ENCODE data around the gene LRBA.

The LRBA gene

GRCh38 chr4:150255610-150256224, 759.4 kb downstream of the LRBA start:
- DNase-seq, result no peak

- no peak for DNase-seq
Observed at GRCh38 chr4:150253965-150254630, 761.0 kb downstream of the LRBA start.

- no peak for DNase-seq
Observed at GRCh38 chr4:150253416-150253815, 761.7 kb downstream of the LRBA start.

DNA sequence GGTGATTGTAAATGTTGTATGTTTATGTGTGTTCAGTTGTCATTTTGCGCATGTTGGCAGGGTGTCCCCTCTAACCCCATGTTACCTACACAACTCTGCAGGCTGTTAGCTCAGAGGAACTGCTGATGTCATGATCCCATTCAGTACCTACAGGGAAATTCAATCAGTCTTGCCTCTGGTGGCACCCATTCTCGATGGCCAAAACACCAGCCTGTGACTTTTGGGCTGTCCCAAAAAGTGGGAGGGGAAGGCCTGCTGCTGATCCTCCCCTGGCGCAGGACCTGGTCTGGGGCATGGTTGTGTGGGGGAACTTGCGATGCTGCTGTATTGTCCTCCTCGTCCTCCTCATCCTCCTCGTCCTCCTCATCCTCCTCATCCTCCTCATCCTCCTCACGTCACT, 762.3 kb downstream of the LRBA start:
- no peak for DNase-seq

DNA sequence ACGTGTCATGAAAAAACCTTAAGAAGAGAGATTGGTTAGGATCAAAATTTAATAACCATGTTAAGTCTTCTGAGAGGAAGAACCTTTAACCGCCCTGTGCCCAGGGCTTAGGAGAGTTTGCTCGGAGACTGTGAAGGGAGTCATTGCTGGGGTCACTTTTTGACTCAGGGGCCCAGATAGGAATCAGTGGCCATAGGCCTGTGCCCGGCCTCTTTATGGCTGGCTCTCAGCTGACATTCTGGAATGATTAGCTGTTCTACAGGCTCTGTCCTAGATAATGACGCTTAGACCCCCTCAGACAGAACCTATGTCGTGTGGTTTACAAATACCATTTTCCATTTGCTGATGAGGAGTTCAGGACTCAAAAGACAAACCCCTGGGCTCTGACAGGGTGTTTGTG, 762.8 kb downstream of the LRBA start:
- no peak for DNase-seq

GRCh38 chr4:150251752-150252190, 763.3 kb downstream of the LRBA start:
- DNase-seq, result no peak

GRCh38 chr4:150250998-150251651, 764.0 kb downstream of the LRBA start:
- no peak for DNase-seq

- DNase-seq, result no peak
Observed at GRCh38 chr4:150250293-150250997, 764.6 kb downstream of the LRBA start.

- DNase-seq, result no peak
Observed at GRCh38 chr4:150248181-150248580, 766.9 kb downstream of the LRBA start.

- DNase-seq, result no peak
Observed at GRCh38 chr4:150247184-150247583, 767.9 kb downstream of the LRBA start.

DNA sequence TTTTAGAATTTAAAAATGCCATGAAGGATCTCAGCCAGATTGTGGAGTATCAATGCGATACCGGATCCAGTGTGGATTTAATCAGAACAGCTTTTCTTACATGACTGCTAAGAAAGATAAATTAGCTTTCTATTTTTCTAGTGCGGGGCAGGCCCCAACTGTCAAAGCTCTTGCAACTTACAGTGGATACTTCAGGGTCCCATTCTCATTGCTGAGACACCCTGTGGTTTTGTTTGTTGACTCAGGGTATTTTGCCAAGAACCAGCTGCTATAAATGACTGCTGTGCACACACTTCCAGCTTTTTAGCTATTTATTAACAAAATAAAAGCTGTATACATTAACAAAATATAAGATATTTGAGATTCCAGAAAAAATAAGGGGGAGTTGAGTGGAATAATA, 770.5 kb downstream of the LRBA start:
- DNase-seq, result no peak

- DNase-seq, result no peak
Observed at GRCh38 chr4:150243932-150244331, 771.2 kb downstream of the LRBA start.

DNA sequence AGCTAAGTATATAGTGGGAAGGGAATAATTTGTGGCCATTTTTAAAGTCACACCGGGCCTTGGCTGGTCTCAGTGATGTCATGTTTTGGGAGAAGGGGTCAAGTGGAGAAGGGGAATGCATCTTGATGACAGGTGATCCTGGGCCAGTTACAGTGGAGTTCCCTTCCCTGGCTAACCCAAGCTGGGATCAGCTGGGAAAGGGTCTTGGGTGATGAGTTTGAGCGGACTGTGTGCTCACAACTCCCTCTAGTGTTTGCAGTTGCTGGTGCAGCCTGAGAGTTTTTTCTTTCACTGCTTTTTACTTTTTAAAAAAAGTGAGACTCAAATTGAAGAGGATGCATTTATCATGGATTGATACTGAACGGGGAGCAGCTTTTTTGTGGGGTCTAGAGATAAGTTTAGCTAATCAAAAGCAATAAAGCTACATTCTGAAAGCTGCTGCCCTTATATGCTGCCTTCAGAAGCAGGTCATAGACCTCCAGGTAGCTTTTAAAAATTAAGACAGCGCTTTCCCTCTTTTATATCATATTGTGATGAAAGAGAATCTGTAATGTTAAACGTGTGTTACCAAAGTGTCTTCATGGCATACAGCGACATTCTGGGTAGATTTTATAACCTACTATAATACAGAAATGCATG, 772.1 kb downstream of the LRBA start:
- DNase-seq, result no peak

DNA sequence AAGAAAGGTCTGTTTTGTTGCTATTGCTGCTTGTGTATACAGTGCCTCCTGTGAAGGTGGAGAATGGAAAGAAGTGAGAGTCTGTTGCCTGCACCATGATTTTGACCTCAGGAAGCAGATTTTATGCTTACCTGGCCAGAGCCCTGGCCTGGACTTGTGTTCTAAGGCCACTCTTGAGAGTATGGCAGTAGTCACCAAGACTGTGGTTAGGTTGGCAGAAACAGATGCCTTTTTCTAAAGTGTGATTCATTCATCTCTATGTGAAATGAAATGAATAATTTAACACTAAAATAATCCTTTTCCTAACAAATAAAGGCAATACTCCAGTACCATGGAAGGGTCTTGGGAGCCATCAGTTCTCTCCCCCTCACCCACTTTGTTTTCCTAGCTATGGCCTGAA, 775.1 kb downstream of the LRBA start:
- DNase-seq, result no peak

DNA sequence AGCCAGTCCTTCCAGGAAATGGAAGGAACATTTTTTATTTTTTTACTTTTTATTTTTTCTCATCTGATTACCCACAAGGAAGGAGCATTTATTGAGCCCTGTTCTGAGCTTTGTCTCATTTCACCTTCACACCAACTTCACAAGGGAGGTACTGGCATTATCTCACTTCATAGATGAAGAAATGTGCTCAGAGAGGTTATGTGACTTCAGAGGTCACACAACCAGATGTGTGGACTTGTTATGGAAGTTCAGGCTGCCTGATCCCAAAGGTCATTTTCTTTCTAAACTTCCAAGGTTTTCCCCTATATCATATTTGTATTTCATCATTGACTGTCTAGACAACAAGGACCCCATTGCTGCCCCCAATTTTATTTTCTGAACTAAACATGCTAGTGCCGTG, 776.5 kb downstream of the LRBA start:
- DNase-seq, result no peak

DNA sequence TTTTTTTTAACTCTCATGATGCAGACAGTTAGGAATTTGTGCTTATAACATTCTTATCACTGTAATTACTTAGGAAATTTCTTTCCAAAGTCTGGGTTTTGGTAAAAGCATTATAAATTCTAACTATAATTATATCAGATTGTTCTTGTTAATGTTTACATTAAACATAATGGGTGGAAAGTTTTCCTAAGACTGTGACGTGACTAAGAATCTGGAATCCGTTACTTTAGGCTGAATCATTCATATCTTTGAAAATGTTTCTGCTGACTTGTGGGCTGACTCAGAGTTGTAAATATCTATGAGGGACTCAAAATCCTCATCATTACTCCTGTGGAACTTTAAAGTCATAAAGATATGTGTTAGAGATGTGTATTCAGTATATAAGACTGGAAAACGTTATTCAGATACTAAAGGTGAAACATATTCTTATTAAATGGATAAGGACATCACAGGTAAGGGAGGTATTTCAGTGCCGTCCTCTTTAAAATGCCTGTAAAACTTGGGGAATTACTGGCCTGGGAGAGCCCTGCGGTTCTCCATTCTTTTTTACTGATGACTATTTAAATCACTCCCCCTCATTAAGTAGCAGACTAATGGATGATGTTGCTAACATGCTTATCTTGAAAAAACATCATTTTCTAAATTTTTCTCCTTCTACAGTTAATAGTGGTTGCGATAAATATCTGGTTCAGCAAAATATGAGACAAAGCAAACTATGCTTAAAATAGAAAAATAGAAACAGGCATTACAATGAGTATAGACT, 777.8 kb downstream of the LRBA start:
- no peak for DNase-seq

DNA sequence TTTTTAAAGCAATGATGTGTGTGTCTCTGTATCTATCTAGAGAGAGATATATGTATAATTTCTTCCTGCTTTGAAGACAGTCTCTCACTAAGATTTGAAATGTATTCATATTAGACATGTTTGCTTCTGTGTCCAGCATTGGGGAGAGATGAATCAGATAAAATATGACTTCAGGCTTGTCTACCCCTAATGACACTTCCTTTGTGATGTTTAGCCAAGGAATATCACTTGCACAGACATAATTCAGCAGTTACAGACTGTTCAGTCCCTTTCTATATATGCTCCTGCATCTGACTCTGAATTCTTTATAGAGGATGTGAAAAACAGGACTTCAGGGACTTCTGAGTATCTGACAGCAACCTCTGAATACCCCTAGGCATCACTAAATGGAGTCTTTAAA, 778.5 kb downstream of the LRBA start:
- DNase-seq, result no peak

- no peak for DNase-seq
Observed at GRCh38 chr4:150235808-150236271, 779.2 kb downstream of the LRBA start.

DNA sequence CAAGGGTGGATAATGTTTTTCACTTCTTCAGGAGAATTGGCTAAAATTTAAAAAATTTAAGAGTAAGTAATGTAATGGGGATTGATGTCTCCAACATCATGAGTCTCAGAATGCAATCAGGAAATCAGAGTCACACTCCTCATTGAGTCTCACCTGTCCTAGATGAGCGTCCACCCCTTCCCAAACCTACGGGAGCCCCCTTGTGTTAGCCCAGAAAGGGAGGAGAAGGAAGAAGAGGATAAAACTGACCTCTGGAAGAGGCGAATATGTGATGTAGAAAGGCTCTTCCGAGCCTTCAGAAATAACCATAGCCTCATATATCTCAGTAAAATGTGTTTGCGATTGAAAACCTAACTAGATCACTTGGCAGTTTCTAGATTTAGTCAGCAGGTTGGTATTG, 779.8 kb downstream of the LRBA start:
- no peak for DNase-seq

- DNase-seq, result no peak
Observed at GRCh38 chr4:150234246-150234645, 780.8 kb downstream of the LRBA start.

- no peak for DNase-seq
Observed at GRCh38 chr4:150232029-150232428, 783.1 kb downstream of the LRBA start.

- DNase-seq, result no peak
Observed at GRCh38 chr4:150231107-150231770, 783.8 kb downstream of the LRBA start.

All from activated CD4-positive, alpha-beta T cell treated with anti-CD3 and anti-CD28 coated beads for 4 hours (primary cell).